HG03354 (cell line): ENCODE results near the gene RALGPS1.

ENCODE experiments used
- ATAC-seq: cut with Tn5 transposase; IDR thresholded peaks from one replicate; pipeline ENCODE4 v1.9.1; 2021; ENCODE audit warnings: mild to moderate bottlenecking; ENCODE audit not compliant: unreplicated experiment, poor library complexity, severe bottlenecking

RALGPS1 gene

GRCh38 chr9:127047971-127048370, 133.4 kb downstream of the RALGPS1 start:
- ATAC-seq, result no peak

- no peak for ATAC-seq
Observed at GRCh38 chr9:127049044-127049443, 134.5 kb downstream of the RALGPS1 start.

GRCh38 chr9:127049581-127049980, 135.0 kb downstream of the RALGPS1 start:
- ATAC-seq, result no peak

GRCh38 chr9:127050152-127050551, 135.6 kb downstream of the RALGPS1 start:
- no peak for ATAC-seq

GRCh38 chr9:127050591-127051001, 136.0 kb downstream of the RALGPS1 start:
- ATAC-seq, result no peak

GRCh38 chr9:127051881-127052595, 137.5 kb downstream of the RALGPS1 start:
- ATAC-seq, result no peak

DNA sequence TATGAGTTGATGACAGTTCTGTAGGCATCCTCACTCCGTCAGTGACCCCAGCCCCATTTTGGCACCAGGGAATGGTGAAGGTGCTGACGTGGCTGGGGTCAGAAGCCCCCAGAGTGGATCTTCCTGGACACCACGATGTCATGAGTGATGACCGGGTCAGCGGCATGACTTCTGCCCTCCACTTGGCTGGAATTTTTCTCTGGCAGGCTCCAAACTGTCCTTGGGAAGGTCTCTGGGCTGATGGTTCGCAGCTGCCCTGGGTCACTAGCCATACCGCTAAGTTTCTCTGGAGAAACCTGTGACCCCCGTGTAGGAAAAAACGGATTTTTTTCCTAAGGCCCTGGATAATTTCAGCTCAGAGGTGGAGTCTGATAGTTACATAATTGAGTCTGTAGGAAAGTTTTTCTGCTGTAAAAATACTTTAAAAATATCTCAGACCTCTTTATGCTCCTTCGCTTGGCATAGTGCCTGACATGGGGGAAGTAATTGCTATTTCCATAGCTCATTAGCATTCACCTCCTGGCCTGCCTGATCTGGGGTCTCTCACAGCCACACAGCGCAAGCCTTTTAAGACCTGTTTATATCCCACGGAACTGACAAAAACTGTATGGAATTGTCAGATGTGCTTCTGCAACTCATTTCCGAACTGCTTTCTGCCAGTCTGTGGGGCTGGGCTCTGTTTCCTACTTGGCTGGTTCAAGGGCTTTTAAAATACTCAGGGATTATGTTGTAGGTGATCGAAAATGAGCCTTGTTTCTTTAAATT, 138.7 kb downstream of the RALGPS1 start:
- ATAC-seq, result no peak

DNA sequence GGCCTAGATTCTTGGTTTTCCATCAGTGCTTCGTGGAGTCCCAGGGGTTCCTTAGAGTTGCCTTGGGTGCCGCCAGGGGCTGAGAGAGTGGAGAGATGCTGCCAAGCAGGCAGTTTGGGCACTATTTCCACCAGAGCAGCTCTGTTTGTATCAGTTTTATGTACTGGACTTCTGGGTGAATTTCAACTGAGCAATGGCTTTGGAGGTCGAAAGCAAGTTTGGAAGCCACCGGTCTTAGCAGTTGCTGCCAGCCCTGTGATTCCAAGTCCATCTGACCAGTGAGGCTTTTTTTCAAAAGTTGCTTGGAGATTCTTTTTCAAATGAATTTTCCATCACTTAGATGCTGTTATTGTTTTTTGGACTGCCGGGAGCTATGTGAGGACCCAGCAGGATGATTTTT, 139.4 kb downstream of the RALGPS1 start:
- ATAC-seq, result no peak

- ATAC-seq, result no peak
Observed at GRCh38 chr9:127055745-127056402, 141.3 kb downstream of the RALGPS1 start.

GRCh38 chr9:127056446-127056845, 141.9 kb downstream of the RALGPS1 start:
- no peak for ATAC-seq

GRCh38 chr9:127058011-127058644, 143.5 kb downstream of the RALGPS1 start:
- no peak for ATAC-seq

DNA sequence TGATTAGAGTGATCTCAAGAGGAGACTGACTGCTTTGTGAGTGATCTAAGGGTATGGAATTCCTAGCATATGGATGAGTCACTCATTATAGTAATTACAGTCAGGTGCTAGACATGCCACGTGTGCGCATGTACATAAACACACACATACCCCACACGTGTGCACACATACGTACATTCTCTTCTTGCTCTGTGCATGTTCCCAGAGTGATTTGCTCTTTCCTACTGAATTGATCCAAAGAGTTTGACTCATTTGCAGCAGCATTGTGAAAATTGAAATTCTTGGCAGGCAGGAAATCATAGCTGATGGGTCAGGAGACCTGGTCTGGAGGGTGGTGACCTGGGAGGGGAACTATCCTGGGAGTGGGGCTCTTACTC, 144.1 kb downstream of the RALGPS1 start:
- no peak for ATAC-seq

DNA sequence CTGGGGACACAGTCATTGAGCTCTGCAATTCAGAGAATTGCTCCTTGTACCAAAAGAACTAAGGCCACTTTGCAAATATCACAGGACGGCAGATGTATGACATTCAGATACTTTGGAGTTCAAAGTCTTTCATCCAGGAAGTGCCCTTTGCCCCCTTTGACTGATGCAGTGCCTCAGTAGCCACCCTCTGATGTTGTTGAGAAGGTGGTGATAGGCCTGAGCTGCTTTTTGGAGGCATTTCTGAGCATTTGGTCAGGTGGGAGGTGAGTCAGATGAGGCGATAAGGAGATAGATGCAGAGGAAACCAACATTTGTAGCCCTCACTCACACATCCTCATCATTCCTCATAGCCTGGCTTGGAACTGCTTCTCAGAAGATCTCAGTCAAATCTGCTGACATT, 144.4 kb downstream of the RALGPS1 start:
- ATAC-seq, result no peak

DNA sequence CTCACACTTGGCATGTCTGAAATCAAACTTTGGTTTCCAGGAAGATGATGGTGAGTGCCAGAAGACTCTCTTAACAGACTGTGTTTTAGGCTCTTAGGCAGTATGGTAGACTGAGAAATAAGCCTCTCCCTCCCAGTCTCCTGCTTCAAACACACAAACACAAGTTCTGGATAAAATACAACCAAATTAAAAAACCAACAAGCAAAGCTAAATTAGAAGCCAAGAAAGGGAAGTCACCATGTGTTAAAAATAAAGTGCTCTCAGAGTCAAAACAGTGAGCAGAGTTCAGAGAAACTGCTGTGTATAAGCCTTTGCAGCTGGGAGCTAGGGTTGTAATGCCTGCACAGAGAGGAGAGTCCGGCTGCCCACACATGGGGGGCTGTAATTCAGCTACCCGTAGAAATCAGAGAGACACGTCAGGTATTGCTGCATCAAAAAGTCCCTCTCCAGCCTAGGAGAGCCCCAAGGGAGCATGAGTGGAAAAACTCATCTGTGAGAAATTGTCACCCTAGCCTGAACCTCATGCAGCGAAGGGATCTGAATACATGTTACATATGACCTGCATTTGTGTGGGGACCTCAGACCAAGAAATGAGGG, 145.3 kb downstream of the RALGPS1 start:
- no peak for ATAC-seq

DNA sequence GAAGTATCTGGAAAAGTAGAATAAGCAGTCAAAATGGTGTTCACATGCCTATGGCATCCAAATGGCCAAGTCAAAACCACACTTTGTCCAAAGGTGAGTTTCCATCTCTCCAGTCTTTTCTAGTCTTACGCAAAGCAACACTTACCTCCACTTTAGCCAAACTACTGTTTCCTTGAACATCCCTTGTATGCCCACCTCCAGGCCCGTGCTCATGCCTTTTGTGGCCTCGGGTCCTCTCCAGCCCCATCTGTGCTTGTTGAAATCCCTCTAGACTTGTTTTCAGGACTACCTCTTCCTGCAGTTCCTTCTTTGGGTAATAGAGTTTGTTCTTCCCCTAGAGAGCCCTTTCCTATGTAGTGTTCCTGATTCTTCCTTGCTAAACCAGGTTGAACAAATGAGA, 146.8 kb downstream of the RALGPS1 start:
- no peak for ATAC-seq

DNA sequence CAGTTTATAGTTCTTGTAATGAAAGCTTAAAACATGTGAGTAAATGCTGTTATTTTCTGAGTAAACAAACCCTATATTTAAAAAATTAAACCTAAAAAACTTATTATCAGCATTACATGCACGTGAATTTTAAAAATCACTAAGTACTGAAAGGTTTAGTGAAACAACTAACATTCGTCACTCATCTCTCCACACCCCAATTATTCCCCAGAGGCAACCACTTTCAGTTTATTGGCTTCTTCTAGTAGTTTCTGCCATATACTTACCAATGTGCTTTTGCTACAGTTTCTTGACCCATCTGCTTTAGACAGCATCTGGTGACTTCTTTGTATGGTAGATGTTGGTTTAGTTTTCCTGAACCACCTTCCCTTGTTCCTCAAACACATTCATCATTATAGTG, 149.8 kb downstream of the RALGPS1 start:
- ATAC-seq, result no peak

- ATAC-seq, result no peak
Observed at GRCh38 chr9:127065592-127065991, 151.0 kb downstream of the RALGPS1 start.

DNA sequence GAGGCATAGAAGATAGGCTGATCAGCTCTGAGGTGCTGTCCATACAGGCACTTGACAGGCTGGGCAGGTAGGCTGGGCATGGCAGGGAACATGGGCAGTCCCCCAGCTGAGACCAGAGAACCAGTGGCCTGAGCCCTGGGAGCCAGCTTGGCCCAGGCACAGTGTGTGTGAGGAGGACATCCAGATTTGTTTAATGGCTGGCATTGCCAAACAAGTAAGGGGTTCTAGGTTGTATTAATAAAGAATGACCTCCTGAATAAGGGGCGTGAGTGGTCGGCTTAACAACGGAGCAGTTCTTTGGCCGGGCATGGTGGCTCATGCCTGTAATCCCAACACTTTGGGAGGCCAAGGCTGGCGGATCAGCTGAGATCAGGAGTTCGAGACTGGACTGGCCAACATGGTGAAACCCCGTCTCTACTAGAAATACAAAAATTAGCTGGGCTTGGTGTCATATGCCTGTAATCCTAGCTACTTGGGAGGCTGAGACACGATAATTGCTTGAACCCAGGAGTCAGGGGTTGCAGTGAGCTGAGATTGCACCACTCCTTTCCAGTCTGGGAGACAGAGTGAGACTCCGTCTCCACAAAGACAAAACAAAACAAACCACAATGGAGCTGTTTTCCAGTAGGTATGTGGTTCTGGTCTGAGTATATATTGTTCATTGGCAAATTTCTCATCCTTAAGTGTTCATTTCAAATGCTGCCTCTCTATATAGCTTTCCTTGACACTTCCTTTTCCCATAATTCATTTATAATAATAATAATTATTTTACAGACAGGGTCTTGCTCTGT, 151.7 kb downstream of the RALGPS1 start:
- ATAC-seq, result no peak

DNA sequence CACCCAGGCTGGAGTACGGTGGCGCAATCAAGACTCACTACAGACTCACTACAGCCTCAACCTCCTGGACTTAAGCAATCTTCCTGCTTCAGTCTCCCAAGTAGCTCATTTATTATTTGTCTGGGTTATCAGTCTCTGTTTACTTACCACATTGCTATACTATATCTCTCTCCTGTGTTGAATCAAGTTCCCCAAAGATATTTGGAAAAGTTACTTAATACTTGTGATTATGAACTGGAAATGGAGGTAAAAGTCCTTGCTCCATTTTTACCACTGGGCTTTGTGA, 152.2 kb downstream of the RALGPS1 start:
- no peak for ATAC-seq
